Stimulated activated CD8-positive, alpha-beta memory T cell treated with anti-CD3 and anti-CD28 coated beads, Interleukin-4, amount 100 ng/mL, for 48 hours (primary cell): ENCODE results near the gene MAGI1.
A peak's percentile ranks its signal among the peaks of the same experiment; 100 is the strongest.

ENCODE experiments used
- DNase-seq: peaks from one replicate; pipeline ENCODE4 v3.0.0-alpha.2; 2020

Gene MAGI1

DNA sequence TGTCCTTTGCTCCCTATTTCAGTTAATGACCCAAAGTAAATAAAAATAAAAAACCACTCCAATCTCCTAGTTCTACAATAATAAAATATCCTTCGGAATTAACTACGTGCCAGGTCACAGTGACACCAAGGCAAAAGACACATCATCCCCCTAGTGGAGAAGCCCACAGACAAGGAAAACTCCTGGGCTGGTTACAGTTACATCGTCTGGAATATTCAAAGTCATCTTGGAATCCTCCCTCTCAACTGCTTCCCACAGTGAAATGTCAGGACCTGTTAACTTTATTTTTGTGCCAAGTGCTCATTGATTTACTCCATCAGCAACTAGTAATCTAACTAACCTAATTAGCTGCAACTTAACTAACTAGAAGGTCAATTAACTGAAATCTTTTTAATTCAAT is 349.3 kb downstream of the MAGI1 start:
- DNase-seq: no peak

DNA sequence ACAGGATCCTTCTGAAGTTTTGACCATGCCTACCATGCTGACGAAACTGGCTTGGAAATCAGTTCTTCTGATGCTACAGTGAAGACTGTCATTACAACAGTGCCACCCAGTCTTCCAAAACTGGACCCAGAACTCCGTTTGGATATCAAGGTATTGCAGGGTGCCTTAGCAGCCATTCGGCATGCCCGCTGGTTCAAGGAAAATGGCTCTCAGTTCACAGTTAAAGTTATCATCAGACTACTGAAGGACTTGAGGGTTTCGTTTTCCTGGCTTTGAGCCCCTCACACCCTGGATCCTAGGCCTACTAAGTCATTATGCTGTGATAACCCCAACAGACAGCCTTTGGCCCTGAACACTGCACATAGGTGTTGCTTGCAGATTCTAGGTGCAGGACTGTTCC is 351.0 kb downstream of the MAGI1 start:
- DNase-seq: no peak

- no peak for DNase-seq
Observed at GRCh38 chr3:65685621-65686235, 353.0 kb downstream of the MAGI1 start.

DNA sequence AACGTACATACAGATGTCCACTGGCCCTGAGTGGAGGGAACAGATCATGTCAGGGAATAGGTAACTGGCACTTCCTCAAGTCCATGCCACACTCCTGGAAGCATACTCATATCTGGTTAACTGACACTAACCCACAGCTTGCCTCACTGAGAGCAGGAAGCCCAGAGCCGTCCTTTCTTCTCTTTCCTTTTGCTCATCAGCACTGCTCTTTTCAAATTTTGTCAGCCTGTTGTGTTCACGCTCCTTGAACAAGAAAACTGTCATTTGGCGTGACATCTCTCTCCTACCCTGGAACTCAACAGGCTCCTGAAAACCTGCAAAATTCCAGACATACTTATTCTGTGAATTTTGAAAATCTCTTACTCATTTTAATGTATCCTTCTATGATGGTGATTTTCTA is 360.2 kb downstream of the MAGI1 start:
- DNase-seq: no peak

DNA sequence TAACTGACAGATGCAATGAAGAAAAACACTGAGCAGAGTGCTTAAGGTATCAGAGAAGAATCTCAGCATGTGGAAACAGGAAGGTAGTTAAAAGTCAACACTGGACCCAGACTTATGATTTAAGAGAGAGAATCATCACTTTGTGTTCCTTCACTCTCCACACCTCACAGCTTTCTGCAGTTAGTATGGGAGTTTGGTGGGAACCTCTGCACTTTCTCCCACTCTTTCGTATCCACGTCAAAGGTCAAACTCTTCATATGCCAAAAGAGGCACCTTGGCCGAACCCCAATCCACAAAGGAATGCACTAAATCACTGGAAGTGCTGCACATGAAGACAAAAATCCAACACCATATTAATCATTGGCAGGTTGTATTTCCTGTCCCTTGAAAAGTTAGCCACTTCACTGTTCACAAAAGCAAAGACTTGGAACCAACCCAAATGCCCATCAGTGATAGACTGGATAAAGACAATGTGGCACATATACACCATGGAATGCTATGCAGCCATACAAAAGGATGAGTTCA is 361.2 kb downstream of the MAGI1 start:
- DNase-seq: no peak

DNA sequence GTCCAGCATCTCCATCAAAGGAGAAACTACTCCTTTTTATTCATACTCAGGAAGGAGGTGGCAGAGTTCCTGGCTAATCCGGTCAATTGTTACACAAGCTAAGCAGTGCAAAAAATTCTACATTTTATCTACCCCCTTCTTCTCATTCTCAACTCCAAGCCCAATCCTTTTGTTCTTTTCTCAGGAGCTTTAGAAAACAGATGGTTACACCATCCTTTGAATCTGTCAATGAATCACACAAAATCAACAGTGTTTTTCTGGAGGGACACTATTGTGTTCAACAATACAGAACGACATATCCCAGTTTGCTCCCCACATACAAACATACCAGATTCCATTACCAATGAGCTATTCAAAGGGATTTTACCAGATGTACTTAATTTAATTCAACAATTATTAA is 362.1 kb downstream of the MAGI1 start:
- no peak for DNase-seq

GRCh38 chr3:65675011-65675410 is 363.7 kb downstream of the MAGI1 start:
- no peak for DNase-seq

GRCh38 chr3:65674226-65674625 is 364.5 kb downstream of the MAGI1 start:
- no peak for DNase-seq

- peak; percentile 59 for DNase-seq
Observed at GRCh38 chr3:65672871-65673815, 365.6 kb downstream of the MAGI1 start.

GRCh38 chr3:65672061-65672460 is 366.7 kb downstream of the MAGI1 start:
- no peak for DNase-seq

DNA sequence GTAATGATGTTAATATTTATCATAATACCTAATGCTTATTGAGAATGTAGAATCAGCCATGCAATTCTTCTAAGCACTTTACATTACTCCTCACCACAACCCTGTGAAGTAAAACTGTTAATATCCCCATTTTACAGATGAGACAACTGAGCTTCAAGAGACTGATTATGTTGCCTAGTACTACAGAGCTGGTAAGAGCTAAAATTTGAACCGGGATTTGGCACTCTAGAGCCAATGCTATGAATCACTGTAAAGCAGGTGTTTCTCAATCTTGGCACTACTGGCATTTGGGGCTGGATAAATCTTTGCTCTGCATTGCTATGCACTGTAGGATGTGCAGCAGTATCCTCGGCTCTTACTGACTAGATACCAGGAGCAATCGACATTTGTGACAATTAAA is 367.7 kb downstream of the MAGI1 start:
- no peak for DNase-seq

GRCh38 chr3:65669163-65669875 is 369.4 kb downstream of the MAGI1 start:
- DNase-seq: no peak

DNA sequence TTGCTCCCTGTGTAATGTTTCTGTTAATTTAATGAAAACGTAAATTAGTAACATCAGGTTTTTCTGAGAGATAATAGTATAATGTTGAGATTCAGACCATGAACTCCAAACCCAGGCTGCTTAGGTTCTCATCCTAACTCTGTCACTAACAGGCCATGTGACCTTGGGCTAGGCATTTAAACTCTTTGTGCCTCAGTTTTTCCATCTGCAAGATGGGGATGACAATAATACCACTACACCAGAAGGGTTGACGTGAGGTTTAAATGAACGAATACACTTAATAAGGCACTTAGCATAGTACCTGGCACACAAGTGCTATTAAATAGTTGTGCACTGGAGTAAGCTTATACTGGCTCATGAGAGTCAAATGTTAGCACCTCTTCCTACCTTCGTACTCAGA is 370.8 kb downstream of the MAGI1 start:
- no peak for DNase-seq

DNA sequence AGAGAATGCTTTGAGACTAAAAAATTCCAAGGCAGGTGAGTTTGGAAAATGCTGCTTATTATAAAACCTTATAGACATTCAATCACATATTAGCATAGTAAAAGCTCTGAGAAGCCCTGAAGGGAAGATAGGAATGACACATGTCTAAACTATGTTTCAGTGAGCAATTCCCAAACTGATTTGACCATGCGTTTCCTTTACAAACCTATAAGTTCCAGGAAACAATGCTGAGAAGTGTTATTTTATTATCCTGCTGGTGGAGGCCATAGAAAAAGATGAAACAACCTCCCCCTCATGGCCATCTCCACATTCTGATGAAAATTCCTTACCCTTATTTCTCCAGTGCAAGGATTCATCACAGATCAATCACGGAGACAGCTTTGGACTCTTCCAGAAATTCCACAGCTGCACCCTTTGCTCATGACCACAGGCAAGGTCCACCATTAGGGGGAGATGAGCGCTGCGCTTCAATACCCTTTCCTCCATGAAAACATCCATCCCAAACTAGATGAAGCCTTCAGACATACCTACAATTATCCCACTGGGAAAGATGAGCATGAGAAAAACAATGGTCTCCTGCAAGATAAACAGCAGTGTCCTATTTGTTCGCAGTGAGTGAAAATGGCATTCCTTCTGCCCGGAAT is 372.1 kb downstream of the MAGI1 start:
- no peak for DNase-seq

GRCh38 chr3:65665915-65666314 is 372.8 kb downstream of the MAGI1 start:
- no peak for DNase-seq

GRCh38 chr3:65664931-65665330 is 373.8 kb downstream of the MAGI1 start:
- no peak for DNase-seq

DNA sequence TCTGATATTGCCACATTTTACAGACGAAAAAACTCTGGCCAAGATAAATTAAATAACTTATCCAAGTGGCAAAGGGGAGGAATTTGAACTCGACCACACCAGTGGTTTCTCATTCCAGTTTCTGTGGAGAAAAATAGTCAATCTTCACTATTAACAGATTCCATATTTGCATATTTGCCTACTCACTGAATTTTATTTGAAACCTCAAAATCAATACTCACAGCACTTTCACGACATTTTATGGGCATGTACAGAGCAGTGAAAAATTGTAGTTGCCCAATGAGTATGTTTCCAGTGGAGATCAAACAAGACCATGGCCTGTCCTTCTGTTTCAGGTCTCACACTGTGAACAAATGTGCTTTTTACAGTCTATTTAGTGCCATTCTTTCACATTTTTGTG is 374.3 kb downstream of the MAGI1 start:
- no peak for DNase-seq

DNA sequence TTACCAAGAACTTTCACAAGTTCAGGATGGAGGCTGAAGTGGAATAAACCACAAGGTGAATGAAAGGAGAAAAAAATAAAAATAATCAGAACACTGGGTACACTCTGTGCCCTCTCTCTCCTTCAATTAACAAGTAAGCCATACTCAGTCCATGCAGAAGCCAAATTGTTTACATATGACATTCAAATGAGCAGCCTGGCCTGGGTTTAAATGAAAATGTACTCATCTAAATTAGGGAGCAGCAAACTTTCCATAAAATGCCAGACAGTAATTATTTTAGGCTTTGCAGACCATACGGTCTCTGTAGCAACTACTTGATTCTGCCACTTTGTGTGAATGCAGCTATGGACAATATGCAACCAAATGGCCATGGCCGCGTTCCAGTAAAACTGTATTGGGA is 376.6 kb downstream of the MAGI1 start:
- no peak for DNase-seq

- DNase-seq: no peak
Observed at GRCh38 chr3:65660000-65660598, 378.6 kb downstream of the MAGI1 start.

GRCh38 chr3:65659396-65659795 is 379.3 kb downstream of the MAGI1 start:
- DNase-seq: no peak

DNA sequence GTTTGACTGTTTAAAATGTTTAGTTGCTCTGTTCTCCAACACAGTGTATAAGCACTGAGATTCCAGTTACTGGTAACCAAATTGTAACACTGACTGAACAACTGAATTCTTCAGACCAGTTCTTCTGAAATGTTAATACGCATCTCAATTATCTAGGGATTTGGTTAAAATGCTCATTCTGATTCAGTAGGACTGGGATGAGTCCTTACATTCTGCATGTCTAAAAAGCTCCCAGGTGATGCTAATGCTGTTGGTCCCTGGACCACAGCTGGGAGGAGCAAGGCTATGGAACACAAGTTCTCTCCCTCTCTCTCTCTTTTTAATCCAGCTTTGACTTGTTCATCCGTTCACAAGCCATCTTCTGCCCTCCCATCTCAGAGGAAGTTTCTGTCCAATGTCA is 380.3 kb downstream of the MAGI1 start:
- no peak for DNase-seq

DNA sequence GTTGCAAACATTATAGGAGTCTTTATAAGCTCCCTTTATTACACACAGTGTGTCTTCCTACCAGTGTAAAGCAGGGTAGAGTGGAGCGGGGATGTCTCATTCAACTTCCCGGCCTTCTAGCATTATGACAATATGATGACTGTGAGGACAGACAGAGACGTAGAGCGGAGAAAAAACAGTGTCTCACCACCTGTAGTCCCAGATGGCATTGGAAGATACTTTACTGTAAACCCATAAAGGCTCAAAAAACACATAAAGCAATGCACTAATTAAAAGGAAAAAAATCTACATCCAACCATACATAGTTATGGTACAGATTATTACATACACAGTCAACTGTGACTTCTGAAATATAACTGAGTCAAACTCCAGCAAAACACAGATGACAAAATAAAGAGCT is 383.7 kb downstream of the MAGI1 start:
- DNase-seq: no peak

DNA sequence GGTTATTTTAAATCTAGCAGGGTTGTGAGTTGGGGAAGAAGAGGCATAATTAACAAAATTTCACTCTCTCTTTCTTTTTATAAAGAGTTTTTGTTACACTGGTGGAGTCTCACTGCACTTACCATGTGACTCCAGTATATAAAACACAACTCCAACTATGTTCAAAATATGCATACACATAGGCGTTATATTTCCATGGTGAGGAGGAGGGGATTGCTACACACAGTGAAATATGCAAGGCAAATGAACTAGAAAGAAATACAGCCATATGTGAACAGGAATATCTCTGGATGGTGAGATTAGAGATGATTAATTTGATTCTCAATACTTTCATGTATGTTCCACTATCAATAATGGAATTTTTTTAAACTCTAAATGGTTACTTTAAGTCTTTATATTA is 385.0 kb downstream of the MAGI1 start:
- no peak for DNase-seq
